ENCODE results near the gene MRPL55. TPM values are rescaled to one million over a fixed set of nuclear protein-coding genes. Genes with fewer than 3 reads are reported as not detected.

Gene MRPL55
- total RNA-seq, 4 donors from 2014 or later: 64.7 to 123 (median 74.2) TPM

GRCh38 chr1:228150120-228150460 lies 41.0 kb upstream of the MRPL55 start:
- Histone ChIP-seq H3K4me1 (peaks cover 0 to 4% of the 10 kb centered on the region in 2 donors), H3K27ac (peak overlapping the region; percentile 56 to 70 (median 65)), H3K36me3 (peaks cover 0 to 30% of the 10 kb centered on the region in 2 donors), H3K27me3 (no peaks in the 10 kb centered on the region), H3K9me3 (no peaks in the 10 kb centered on the region), H3K4me3 (no peak overlapping the region)
- in situ Hi-C loops (cut with MboI; ENCODE audit: low sequenced_read_pairs in 4 of 4) (no loop called here), intact Hi-C loops (cut with DNase I; ENCODE audit: low total_unique reads) (no loop called here)
- DNase-seq (peak in 1 of 2 donors; percentile 8), ATAC-seq (no peak)
- no peak for TF ChIP-seq POLR2A (IDR thresholded peaks at IDR 0.05)
- TF ChIP-seq CTCF (IDR thresholded peaks at IDR 0.05 in 4 of 5, conservative IDR thresholded peaks at IDR 0.05 in 1 of 5): no peak

GRCh38 chr1:228149406-228150119 lies 40.5 kb upstream of the MRPL55 start, which contains the start of gene GJC2:
GJC2 (plus strand) TSS chr1:228149930; CDS start chr1:228157759, 7,829 bp downstream.
- no peaks in the 10 kb centered on the region for H3K27me3 ChIP-seq
- no peaks in the 10 kb centered on the region for H3K9me3 ChIP-seq
- TF ChIP-seq CTCF (IDR thresholded peaks at IDR 0.05 in 4 of 5, conservative IDR thresholded peaks at IDR 0.05 in 1 of 5) (no peak), POLR2A (IDR thresholded peaks at IDR 0.05) (no peak)
- H3K4me1 ChIP-seq: peaks cover 0 to 4% of the 10 kb centered on the region in 2 donors
- in situ Hi-C loops (cut with MboI; ENCODE audit: low sequenced_read_pairs in 4 of 4) (no loop called here), intact Hi-C loops (cut with DNase I; ENCODE audit: low total_unique reads) (no loop called here)
- H3K36me3 ChIP-seq: peaks cover 0 to 30% of the 10 kb centered on the region in 2 donors
- DNase-seq: peak in 1 of 2 donors; percentile 25
- H3K4me3 ChIP-seq: no peak within 1 kb of the TSS
- H3K27ac ChIP-seq: peak within 1 kb of the TSS; percentile 56 to 70 (median 65)
- ATAC-seq: peak in 1 of 2 donors; percentile 41

- DNase-seq: peak in 1 of 2 donors; percentile 6
- H3K4me1 ChIP-seq: peaks cover 0 to 9% of the 10 kb centered on the region in 2 donors
- ATAC-seq: no peak
- peaks cover 0 to 30% of the 10 kb centered on the region in 2 donors for H3K36me3 ChIP-seq
- H3K27me3 ChIP-seq: no peaks in the 10 kb centered on the region
- TF ChIP-seq POLR2A (IDR thresholded peaks at IDR 0.05) (no peak), CTCF (IDR thresholded peaks at IDR 0.05 in 4 of 5, conservative IDR thresholded peaks at IDR 0.05 in 1 of 5) (no peak)
- H3K9me3 ChIP-seq: no peaks in the 10 kb centered on the region
- peak overlapping the region; percentile 56 to 70 (median 65) for H3K27ac ChIP-seq
- H3K4me3 ChIP-seq: no peak overlapping the region
- in situ Hi-C loops (cut with MboI; ENCODE audit: low sequenced_read_pairs in 4 of 4): no loop called here
- intact Hi-C loops (cut with DNase I; ENCODE audit: low total_unique reads): no loop called here
Observed at GRCh38 chr1:228148935-228149405, 39.9 kb upstream of the MRPL55 start.

GRCh38 chr1:228148196-228148861 lies 39.2 kb upstream of the MRPL55 start:
- DNase-seq: peak in 1 of 2 donors; percentile 8

More at GRCh38 chr1:228148196-228148861, 39.2 kb upstream of the MRPL55 start:
- TF ChIP-seq POLR2A (IDR thresholded peaks at IDR 0.05): no peak
- TF ChIP-seq CTCF (IDR thresholded peaks at IDR 0.05 in 4 of 5, conservative IDR thresholded peaks at IDR 0.05 in 1 of 5): no peak
- H3K27me3 ChIP-seq: no peaks in the 10 kb centered on the region
- intact Hi-C loops (cut with DNase I; ENCODE audit: low total_unique reads) (no loop called here), in situ Hi-C loops (cut with MboI; ENCODE audit: low sequenced_read_pairs in 4 of 4) (no loop called here)
- H3K9me3 ChIP-seq: no peaks in the 10 kb centered on the region
- peaks cover 6 to 13% of the 10 kb centered on the region in 2 donors for H3K4me1 ChIP-seq
- no peak for ATAC-seq
- H3K27ac ChIP-seq: peak overlapping the region in 3 of 4 donors; percentile 56 to 70 (median 66)
- H3K36me3 ChIP-seq: peaks cover 0 to 30% of the 10 kb centered on the region in 2 donors
- H3K4me3 ChIP-seq: no peak overlapping the region
